ENCODE measurements around the gene THRSP.
A peak's percentile ranks its signal among the peaks of the same experiment; 100 is the strongest.

Gene THRSP

DNA sequence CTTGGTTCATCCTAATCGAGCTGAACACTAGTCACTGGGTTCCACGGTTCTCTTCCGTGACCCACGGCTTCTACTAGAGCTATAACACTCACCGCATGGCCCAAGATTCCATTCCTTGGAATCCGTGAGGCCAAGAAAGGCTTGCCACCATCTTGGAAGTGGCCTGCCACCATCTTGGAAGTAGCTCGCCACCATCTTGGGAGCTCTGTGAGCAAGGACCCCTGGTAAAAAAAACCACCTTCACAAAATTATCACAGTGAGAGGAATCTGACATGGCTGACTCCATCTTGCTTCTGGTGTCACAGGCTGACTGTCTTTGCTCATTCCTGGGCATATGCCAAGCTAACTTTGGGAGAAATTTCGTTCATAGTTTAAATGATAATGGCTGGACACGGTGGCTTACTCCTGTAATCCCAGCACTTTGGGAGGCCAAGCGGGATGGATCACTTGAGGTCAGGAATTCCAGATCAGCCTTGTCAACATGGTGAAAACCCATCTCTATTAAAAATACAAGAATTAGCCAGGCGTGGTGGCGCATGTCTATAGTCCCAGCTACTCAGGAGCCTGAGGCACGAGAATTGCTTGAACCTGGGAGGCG lies 21.7 kb upstream of the THRSP start:
- TF ChIP-seq, protein P1, sequence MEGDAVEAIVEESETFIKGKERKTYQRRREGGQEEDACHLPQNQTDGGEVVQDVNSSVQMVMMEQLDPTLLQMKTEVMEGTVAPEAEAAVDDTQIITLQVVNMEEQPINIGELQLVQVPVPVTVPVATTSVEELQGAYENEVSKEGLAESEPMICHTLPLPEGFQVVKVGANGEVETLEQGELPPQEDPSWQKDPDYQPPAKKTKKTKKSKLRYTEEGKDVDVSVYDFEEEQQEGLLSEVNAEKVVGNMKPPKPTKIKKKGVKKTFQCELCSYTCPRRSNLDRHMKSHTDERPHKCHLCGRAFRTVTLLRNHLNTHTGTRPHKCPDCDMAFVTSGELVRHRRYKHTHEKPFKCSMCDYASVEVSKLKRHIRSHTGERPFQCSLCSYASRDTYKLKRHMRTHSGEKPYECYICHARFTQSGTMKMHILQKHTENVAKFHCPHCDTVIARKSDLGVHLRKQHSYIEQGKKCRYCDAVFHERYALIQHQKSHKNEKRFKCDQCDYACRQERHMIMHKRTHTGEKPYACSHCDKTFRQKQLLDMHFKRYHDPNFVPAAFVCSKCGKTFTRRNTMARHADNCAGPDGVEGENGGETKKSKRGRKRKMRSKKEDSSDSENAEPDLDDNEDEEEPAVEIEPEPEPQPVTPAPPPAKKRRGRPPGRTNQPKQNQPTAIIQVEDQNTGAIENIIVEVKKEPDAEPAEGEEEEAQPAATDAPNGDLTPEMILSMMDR (IDR thresholded peaks at IDR 0.05): no peak
- no peak for DNase-seq
- peaks cover 42% of the 10 kb centered on the region for H3K4me1 Mint-ChIP-seq
- H3K27ac Mint-ChIP-seq: peak overlapping the region; percentile 75
- H3K36me3 Mint-ChIP-seq (ENCODE audit: low read depth): no peaks in the 10 kb centered on the region
- peaks cover 18% of the 10 kb centered on the region for H3K27me3 Mint-ChIP-seq (ENCODE audit: low read depth, poor library complexity)
- no peak overlapping the region for H3K4me3 Mint-ChIP-seq
- no peaks in the 10 kb centered on the region for H3K9me3 Mint-ChIP-seq

DNA sequence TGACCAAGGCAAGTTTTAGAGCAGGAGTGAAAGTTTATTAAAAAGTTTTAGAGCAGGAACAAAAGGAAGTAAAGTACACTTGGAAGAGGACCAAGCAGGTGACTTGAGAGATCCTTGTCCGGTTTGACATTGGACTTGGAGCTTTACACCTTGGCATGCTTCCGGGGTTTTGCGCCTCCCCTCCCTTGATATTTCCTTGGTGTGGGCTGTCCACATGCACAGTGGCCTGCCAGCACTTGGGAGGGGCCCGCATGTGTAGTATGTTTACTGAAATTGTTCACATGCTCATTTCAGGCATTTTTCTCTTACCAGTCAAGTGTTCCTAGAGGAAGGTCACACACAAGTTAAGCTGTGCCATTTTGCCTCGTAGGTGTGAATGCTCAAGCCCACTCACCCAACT lies 19.0 kb upstream of the THRSP start:
- DNase-seq: no peak
- Mint-ChIP-seq H3K9me3 (no peaks in the 10 kb centered on the region), H3K27me3 (ENCODE audit: low read depth, poor library complexity) (peaks cover 18% of the 10 kb centered on the region), H3K36me3 (ENCODE audit: low read depth) (no peaks in the 10 kb centered on the region), H3K4me3 (no peak overlapping the region), H3K27ac (no peak overlapping the region), H3K4me1 (peaks cover 44% of the 10 kb centered on the region)
- TF ChIP-seq, protein P1 (IDR thresholded peaks at IDR 0.05): no peak

DNA sequence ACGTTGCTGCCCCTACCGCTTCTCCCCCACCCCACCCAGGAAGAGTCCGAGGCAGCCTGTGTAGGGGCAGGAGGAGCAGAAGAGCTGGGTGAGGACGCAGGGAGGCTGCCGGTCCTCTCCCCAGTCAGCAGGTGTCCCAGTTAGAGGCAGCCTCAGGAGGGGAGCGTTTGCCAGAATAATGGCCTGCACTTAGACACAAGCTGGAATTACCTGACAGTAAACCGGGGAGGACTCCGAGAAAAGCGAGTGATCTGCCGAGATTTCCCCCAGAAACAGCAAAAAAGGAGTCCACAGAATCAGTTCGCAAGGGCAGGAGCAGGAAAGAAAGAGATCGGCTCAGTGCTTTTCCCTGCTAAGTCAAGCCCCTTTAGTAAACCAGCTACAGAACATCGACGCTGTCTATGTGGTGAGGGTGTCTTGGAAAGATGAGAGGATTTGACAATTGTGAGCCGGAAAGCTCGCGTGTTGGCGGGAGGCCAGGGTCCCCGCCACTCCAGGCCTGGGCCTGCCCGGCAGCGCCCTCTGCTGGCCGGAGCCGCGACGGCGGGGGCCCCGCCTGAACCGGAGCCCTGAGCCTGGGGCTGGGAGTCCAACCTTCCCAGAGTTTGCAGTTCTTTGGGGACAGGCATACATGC lies 17.7 kb upstream of the THRSP start:
- DNase-seq: peak; percentile 89
- Mint-ChIP-seq H3K27me3 (ENCODE audit: low read depth, poor library complexity) (peaks cover 20% of the 10 kb centered on the region), H3K27ac (no peak overlapping the region), H3K36me3 (ENCODE audit: low read depth) (no peaks in the 10 kb centered on the region), H3K9me3 (no peaks in the 10 kb centered on the region), H3K4me3 (peak overlapping the region; percentile 66), H3K4me1 (peaks cover 44% of the 10 kb centered on the region)
- TF ChIP-seq, protein P1 (IDR thresholded peaks at IDR 0.05): peak; percentile 99

DNA sequence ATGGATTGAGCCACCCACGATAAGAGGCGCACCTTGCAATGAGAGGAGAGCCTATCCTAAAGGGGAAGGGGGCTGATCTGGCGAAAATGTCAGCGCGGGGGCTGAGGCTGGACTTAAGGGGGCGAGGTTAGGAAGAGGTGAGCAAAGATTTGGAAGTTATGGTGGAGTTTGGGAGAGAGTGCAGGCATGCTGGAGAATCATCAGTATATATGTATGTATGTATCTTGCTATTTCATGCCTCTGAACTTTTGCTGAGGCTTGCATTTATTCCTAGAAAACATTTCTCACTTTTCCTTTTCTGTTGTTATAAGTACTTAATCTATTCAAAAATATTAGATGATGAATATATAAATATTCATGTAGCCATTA lies 17.2 kb upstream of the THRSP start:
- H3K27me3 Mint-ChIP-seq (ENCODE audit: low read depth, poor library complexity): peaks cover 20% of the 10 kb centered on the region
- TF ChIP-seq, protein P1 (IDR thresholded peaks at IDR 0.05): no peak
- H3K4me3 Mint-ChIP-seq: peak overlapping the region; percentile 66
- no peak for DNase-seq
- no peaks in the 10 kb centered on the region for H3K9me3 Mint-ChIP-seq
- H3K27ac Mint-ChIP-seq: no peak overlapping the region
- no peaks in the 10 kb centered on the region for H3K36me3 Mint-ChIP-seq (ENCODE audit: low read depth)
- peaks cover 44% of the 10 kb centered on the region for H3K4me1 Mint-ChIP-seq

DNA sequence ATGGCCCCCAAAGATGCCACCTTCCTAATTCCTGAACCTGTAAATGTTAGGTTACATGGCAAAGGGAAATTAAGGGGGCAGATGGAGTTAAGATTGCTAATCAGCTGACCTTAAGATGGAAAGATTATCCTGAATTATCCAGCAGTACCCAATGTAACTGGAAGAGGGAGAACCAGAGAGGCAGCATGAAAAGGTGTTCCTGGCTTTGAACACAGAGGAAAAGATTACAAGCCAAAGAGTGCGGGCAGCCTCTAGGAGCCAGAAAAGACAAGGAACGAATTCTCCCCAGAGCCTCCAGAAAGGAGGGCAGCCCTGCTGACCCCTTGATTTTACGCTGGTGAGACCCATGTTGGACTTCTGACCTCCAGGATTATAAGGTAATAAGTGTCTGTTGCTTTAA lies 15.1 kb upstream of the THRSP start:
- H3K36me3 Mint-ChIP-seq (ENCODE audit: low read depth): no peaks in the 10 kb centered on the region
- no peak overlapping the region for H3K4me3 Mint-ChIP-seq
- H3K9me3 Mint-ChIP-seq: no peaks in the 10 kb centered on the region
- peaks cover 38% of the 10 kb centered on the region for H3K4me1 Mint-ChIP-seq
- peak overlapping the region; percentile 74 for H3K27ac Mint-ChIP-seq
- TF ChIP-seq, protein P1 (IDR thresholded peaks at IDR 0.05): no peak
- H3K27me3 Mint-ChIP-seq (ENCODE audit: low read depth, poor library complexity): peaks cover 20% of the 10 kb centered on the region
- no peak for DNase-seq

DNA sequence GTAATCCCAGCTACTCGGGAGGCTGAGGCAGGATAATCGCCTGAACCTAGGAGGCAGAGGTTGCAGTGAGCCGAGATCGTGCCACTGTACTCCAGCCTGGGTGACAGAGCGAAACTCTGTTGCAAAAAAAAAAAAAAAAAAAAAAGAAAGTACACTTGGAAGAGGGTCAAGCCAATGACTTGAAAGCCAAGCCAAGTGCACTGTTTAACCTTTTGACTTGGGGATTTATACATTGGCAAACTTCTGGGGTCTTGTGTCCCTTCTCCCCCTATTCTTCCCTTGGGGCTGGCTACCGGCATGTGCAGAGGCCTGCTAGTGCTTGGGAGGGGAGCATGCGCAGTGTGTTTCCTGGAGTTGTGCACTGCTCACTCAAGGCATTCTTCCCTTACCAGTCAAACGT lies 14.3 kb upstream of the THRSP start:
- Mint-ChIP-seq H3K27me3 (ENCODE audit: low read depth, poor library complexity) (peaks cover 14% of the 10 kb centered on the region), H3K36me3 (ENCODE audit: low read depth) (no peaks in the 10 kb centered on the region), H3K9me3 (no peaks in the 10 kb centered on the region), H3K27ac (peak overlapping the region; percentile 57), H3K4me3 (no peak overlapping the region), H3K4me1 (peaks cover 38% of the 10 kb centered on the region)
- TF ChIP-seq, protein P1 (IDR thresholded peaks at IDR 0.05): no peak
- DNase-seq: no peak

All from nephron progenitor cell (in vitro differentiated cells).